Gastrocnemius medialis (tissue), 4 donors: ENCODE data around the gene DNAH6.

Experiments
- POLR2A ChIP-seq, 2 donors: fragments of 450-650 bp; IDR thresholded peaks; one replicate each; pipeline ENCODE4 v1.6.1; 2017; ENCODE audit warnings: antibody characterized with exemption in 2 of 2, mild to moderate bottlenecking in 2 of 2, moderate library complexity in 2 of 2
- TF ChIP-seq, protein P1 (sequence below), 5 experiments: fragments of 450-650 bp in 3 of 5; fragments of 200-600 bp in 2 of 5; sonication (generic) in 2 of 5; IDR thresholded peaks in 4 of 5; conservative IDR thresholded peaks in 1 of 5; 1 replicate in 4 of 5; 2 replicates in 1 of 5; pipeline ENCODE4 v1.5.1; 2016 to 2019; ENCODE audit warnings: antibody characterized with exemption in 5 of 5, mild to moderate bottlenecking in 3 of 5, moderate library complexity in 3 of 5

DNA sequence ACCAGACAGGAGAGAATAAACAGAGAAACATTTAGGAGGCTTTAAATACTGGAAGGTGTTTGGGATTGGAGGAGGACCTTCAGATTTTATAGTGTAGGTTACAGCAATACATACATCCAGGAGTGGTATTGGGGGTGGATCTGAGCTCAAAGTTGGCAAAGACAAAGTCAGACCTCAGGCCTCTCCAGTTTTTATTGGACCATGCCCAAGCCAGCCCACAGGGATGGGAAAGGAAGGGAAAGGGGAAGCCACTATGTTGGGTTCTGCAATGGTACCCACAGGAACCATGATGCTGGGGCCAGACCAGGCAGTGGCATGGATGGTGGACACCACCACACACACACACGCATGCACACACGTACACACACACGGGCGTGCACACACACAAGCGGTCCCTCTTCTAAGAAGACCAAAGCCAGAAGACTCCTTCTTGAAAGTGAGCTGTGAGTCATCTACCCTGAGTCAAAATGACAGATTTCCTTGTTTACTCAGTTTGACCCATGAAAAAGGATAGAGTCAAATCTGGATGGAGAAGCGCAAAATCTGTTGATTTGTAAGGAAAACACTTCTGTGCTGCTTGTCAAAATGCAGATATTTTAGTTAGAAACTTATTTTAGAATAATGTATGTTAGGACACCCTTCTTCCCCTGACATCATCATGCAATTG is 276.7 kb downstream of the DNAH6 start:
- TF ChIP-seq, protein P1, sequence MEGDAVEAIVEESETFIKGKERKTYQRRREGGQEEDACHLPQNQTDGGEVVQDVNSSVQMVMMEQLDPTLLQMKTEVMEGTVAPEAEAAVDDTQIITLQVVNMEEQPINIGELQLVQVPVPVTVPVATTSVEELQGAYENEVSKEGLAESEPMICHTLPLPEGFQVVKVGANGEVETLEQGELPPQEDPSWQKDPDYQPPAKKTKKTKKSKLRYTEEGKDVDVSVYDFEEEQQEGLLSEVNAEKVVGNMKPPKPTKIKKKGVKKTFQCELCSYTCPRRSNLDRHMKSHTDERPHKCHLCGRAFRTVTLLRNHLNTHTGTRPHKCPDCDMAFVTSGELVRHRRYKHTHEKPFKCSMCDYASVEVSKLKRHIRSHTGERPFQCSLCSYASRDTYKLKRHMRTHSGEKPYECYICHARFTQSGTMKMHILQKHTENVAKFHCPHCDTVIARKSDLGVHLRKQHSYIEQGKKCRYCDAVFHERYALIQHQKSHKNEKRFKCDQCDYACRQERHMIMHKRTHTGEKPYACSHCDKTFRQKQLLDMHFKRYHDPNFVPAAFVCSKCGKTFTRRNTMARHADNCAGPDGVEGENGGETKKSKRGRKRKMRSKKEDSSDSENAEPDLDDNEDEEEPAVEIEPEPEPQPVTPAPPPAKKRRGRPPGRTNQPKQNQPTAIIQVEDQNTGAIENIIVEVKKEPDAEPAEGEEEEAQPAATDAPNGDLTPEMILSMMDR (IDR thresholded peaks at IDR 0.05 in 4 of 5, conservative IDR thresholded peaks at IDR 0.05 in 1 of 5), result no peak
- TF ChIP-seq POLR2A (IDR thresholded peaks at IDR 0.05), result no peak
